ENCODE results near the gene SGMS1. TPM values are rescaled to one million over a fixed set of nuclear protein-coding genes. Genes with fewer than 3 reads are reported as not detected.

SGMS1 gene
- total and polyA plus RNA-seq, 2 donors = 14.7 to 25.5 TPM

GRCh38 chr10:50324046-50324445 is 299.7 kb downstream of the SGMS1 start:
- no peak overlapping the region for H3K27ac ChIP-seq (ENCODE audit: low read depth in 1 of 2, low read length in 1 of 2)

GRCh38 chr10:50322077-50322476 is 301.7 kb downstream of the SGMS1 start:
- Histone ChIP-seq H3K9me3 (ENCODE audit: control insufficient read depth in 2 of 2, insufficient read depth in 1 of 2, low read length in 1 of 2) (no peaks in the 10 kb centered on the region), H3K27ac (ENCODE audit: low read depth in 1 of 2, low read length in 1 of 2) (no peak overlapping the region), H3K4me3 (ENCODE audit: low read length in 2 of 2) (no peak overlapping the region), H3K36me3 (ENCODE audit: control insufficient read depth in 2 of 2, insufficient read depth in 2 of 2, low read length in 1 of 2) (no peaks in the 10 kb centered on the region), H3K4me1 (ENCODE audit: control insufficient read depth in 2 of 2, insufficient read depth in 2 of 2, low read length in 2 of 2) (peaks cover 0 to 5% of the 10 kb centered on the region in 2 donors), H3K27me3 (ENCODE audit: control insufficient read depth in 2 of 2, insufficient read depth in 1 of 2, low read length in 1 of 2) (no peaks in the 10 kb centered on the region)
- DNase-seq (ENCODE audit: low read depth in 6 of 9, low spot score in 9 of 9) = no peak
- WGBS = 78% methylated on average over 3 of the region's 3 CpGs

More at GRCh38 chr10:50324046-50324445, 299.7 kb downstream of the SGMS1 start:
- Histone ChIP-seq H3K27me3 (ENCODE audit: control insufficient read depth in 2 of 2, insufficient read depth in 1 of 2, low read length in 1 of 2) (no peaks in the 10 kb centered on the region), H3K9me3 (ENCODE audit: control insufficient read depth in 2 of 2, insufficient read depth in 1 of 2, low read length in 1 of 2) (no peaks in the 10 kb centered on the region), H3K4me1 (ENCODE audit: control insufficient read depth in 2 of 2, insufficient read depth in 2 of 2, low read length in 2 of 2) (peaks cover 0 to 5% of the 10 kb centered on the region in 2 donors), H3K4me3 (ENCODE audit: low read length in 2 of 2) (no peak overlapping the region), H3K36me3 (ENCODE audit: control insufficient read depth in 2 of 2, insufficient read depth in 2 of 2, low read length in 1 of 2) (no peaks in the 10 kb centered on the region)
- 98% methylated on average over 2 of the region's 2 CpGs for WGBS
- no peak for DNase-seq (ENCODE audit: low read depth in 6 of 9, low spot score in 9 of 9)

- no peak overlapping the region for H3K27ac ChIP-seq (ENCODE audit: low read depth in 1 of 2, low read length in 1 of 2)
- H3K27me3 ChIP-seq (ENCODE audit: control insufficient read depth in 2 of 2, insufficient read depth in 1 of 2, low read length in 1 of 2) = no peaks in the 10 kb centered on the region
- H3K4me3 ChIP-seq (ENCODE audit: low read length in 2 of 2) = no peak overlapping the region
- DNase-seq (ENCODE audit: low read depth in 6 of 9, low spot score in 9 of 9) = no peak
- H3K9me3 ChIP-seq (ENCODE audit: control insufficient read depth in 2 of 2, insufficient read depth in 1 of 2, low read length in 1 of 2) = no peaks in the 10 kb centered on the region
- no peaks in the 10 kb centered on the region for H3K4me1 ChIP-seq (ENCODE audit: control insufficient read depth in 2 of 2, insufficient read depth in 2 of 2, low read length in 2 of 2)
- H3K36me3 ChIP-seq (ENCODE audit: control insufficient read depth in 2 of 2, insufficient read depth in 2 of 2, low read length in 1 of 2) = no peaks in the 10 kb centered on the region
These were observed 305.6 kb downstream of the SGMS1 start for GRCh38 chr10:50318129-50318528.

- Histone ChIP-seq H3K27me3 (ENCODE audit: control insufficient read depth in 2 of 2, insufficient read depth in 1 of 2, low read length in 1 of 2) (no peaks in the 10 kb centered on the region), H3K36me3 (ENCODE audit: control insufficient read depth in 2 of 2, insufficient read depth in 2 of 2, low read length in 1 of 2) (no peaks in the 10 kb centered on the region), H3K9me3 (ENCODE audit: control insufficient read depth in 2 of 2, insufficient read depth in 1 of 2, low read length in 1 of 2) (no peaks in the 10 kb centered on the region), H3K27ac (ENCODE audit: low read depth in 1 of 2, low read length in 1 of 2) (no peak overlapping the region), H3K4me3 (ENCODE audit: low read length in 2 of 2) (no peak overlapping the region), H3K4me1 (ENCODE audit: control insufficient read depth in 2 of 2, insufficient read depth in 2 of 2, low read length in 2 of 2) (no peaks in the 10 kb centered on the region)
- DNase-seq (ENCODE audit: low read depth in 6 of 9, low spot score in 9 of 9) = no peak
- WGBS = 85% methylated on average over 5 of the region's 5 CpGs
These were observed 306.8 kb downstream of the SGMS1 start for GRCh38 chr10:50316695-50317648.

- no peaks in the 10 kb centered on the region for H3K27me3 ChIP-seq (ENCODE audit: control insufficient read depth in 2 of 2, insufficient read depth in 1 of 2, low read length in 1 of 2)
- DNase-seq (ENCODE audit: low read depth in 6 of 9, low spot score in 9 of 9) = no peak
- H3K4me1 ChIP-seq (ENCODE audit: control insufficient read depth in 2 of 2, insufficient read depth in 2 of 2, low read length in 2 of 2) = no peaks in the 10 kb centered on the region
- H3K27ac ChIP-seq (ENCODE audit: low read depth in 1 of 2, low read length in 1 of 2) = no peak overlapping the region
- WGBS = 97% methylated on average over 3 of the region's 3 CpGs
- H3K9me3 ChIP-seq (ENCODE audit: control insufficient read depth in 2 of 2, insufficient read depth in 1 of 2, low read length in 1 of 2) = no peaks in the 10 kb centered on the region
- H3K4me3 ChIP-seq (ENCODE audit: low read length in 2 of 2) = no peak overlapping the region
- H3K36me3 ChIP-seq (ENCODE audit: control insufficient read depth in 2 of 2, insufficient read depth in 2 of 2, low read length in 1 of 2) = peaks cover 0 to under 1% of the 10 kb centered on the region in 2 donors
These were observed 307.6 kb downstream of the SGMS1 start for GRCh38 chr10:50316174-50316573.

- DNase-seq (ENCODE audit: low read depth in 6 of 9, low spot score in 9 of 9) = no peak
- Histone ChIP-seq H3K27me3 (ENCODE audit: control insufficient read depth in 2 of 2, insufficient read depth in 1 of 2, low read length in 1 of 2) (no peaks in the 10 kb centered on the region), H3K9me3 (ENCODE audit: control insufficient read depth in 2 of 2, insufficient read depth in 1 of 2, low read length in 1 of 2) (no peaks in the 10 kb centered on the region), H3K4me3 (ENCODE audit: low read length in 2 of 2) (no peak overlapping the region), H3K4me1 (ENCODE audit: control insufficient read depth in 2 of 2, insufficient read depth in 2 of 2, low read length in 2 of 2) (no peaks in the 10 kb centered on the region), H3K36me3 (ENCODE audit: control insufficient read depth in 2 of 2, insufficient read depth in 2 of 2, low read length in 1 of 2) (peaks cover 4 to 7% of the 10 kb centered on the region in 2 donors), H3K27ac (ENCODE audit: low read depth in 1 of 2, low read length in 1 of 2) (no peak overlapping the region)
These were observed 308.3 kb downstream of the SGMS1 start for GRCh38 chr10:50315424-50315823.

- Histone ChIP-seq H3K4me1 (ENCODE audit: control insufficient read depth in 2 of 2, insufficient read depth in 2 of 2, low read length in 2 of 2) (no peaks in the 10 kb centered on the region), H3K27ac (ENCODE audit: low read depth in 1 of 2, low read length in 1 of 2) (no peak overlapping the region), H3K36me3 (ENCODE audit: control insufficient read depth in 2 of 2, insufficient read depth in 2 of 2, low read length in 1 of 2) (peaks cover 4 to 7% of the 10 kb centered on the region in 2 donors), H3K4me3 (ENCODE audit: low read length in 2 of 2) (no peak overlapping the region), H3K9me3 (ENCODE audit: control insufficient read depth in 2 of 2, insufficient read depth in 1 of 2, low read length in 1 of 2) (no peaks in the 10 kb centered on the region), H3K27me3 (ENCODE audit: control insufficient read depth in 2 of 2, insufficient read depth in 1 of 2, low read length in 1 of 2) (no peaks in the 10 kb centered on the region)
- DNase-seq (ENCODE audit: low read depth in 6 of 9, low spot score in 9 of 9) = no peak
- 99% methylated on average over 10 of the region's 10 CpGs for WGBS
These were observed 309.3 kb downstream of the SGMS1 start for GRCh38 chr10:50314169-50315071.

GRCh38 chr10:50312464-50313437 is 311.0 kb downstream of the SGMS1 start:
- H3K27ac ChIP-seq (ENCODE audit: low read depth in 1 of 2, low read length in 1 of 2) = no peak overlapping the region
- no peaks in the 10 kb centered on the region for H3K4me1 ChIP-seq (ENCODE audit: control insufficient read depth in 2 of 2, insufficient read depth in 2 of 2, low read length in 2 of 2)
- no peak overlapping the region for H3K4me3 ChIP-seq (ENCODE audit: low read length in 2 of 2)
- peaks cover 6 to 10% of the 10 kb centered on the region in 2 donors for H3K36me3 ChIP-seq (ENCODE audit: control insufficient read depth in 2 of 2, insufficient read depth in 2 of 2, low read length in 1 of 2)
- no peaks in the 10 kb centered on the region for H3K27me3 ChIP-seq (ENCODE audit: control insufficient read depth in 2 of 2, insufficient read depth in 1 of 2, low read length in 1 of 2)
- 92% methylated on average over 10 of the region's 10 CpGs for WGBS
- no peaks in the 10 kb centered on the region for H3K9me3 ChIP-seq (ENCODE audit: control insufficient read depth in 2 of 2, insufficient read depth in 1 of 2, low read length in 1 of 2)
- DNase-seq (ENCODE audit: low read depth in 6 of 9, low spot score in 9 of 9) = no peak
